Activated CD4-positive, alpha-beta T cell treated with anti-CD3 and anti-CD28 coated beads, Interleukin-2, amount 10 ng/mL, durations not matched to agents 24 days and 14 days (primary cell): ENCODE measurements around the gene AK8. TPM values are rescaled to one million over a fixed set of nuclear protein-coding genes. Genes with fewer than 3 reads are reported as not detected.

Experiments used
- DNase-seq: peaks from one replicate; pipeline ENCODE4 v3.0.0; 2022
- H3K27ac Mint-ChIP-seq: one replicate; pipeline ENCODE4 v1.8.0; 2022; ENCODE audit warnings: mild to moderate bottlenecking, mixed read lengths
- H3K27me3 Mint-ChIP-seq: one replicate; pipeline ENCODE4 v1.8.0; 2022; ENCODE audit warnings: mixed read lengths
- H3K36me3 Mint-ChIP-seq: one replicate; pipeline ENCODE4 v1.8.0; 2022; ENCODE audit warnings: low read depth, mild to moderate bottlenecking, mixed read lengths
- H3K4me1 Mint-ChIP-seq: one replicate; pipeline ENCODE4 v1.8.0; 2021; ENCODE audit warnings: mixed read lengths
- H3K4me3 Mint-ChIP-seq: one replicate; pipeline ENCODE4 v1.8.0; 2022; ENCODE audit warnings: mild to moderate bottlenecking, moderate library complexity, mixed read lengths
- H3K9me3 Mint-ChIP-seq: one replicate; pipeline ENCODE4 v1.8.0; 2021; ENCODE audit warnings: mixed read lengths
- intact Hi-C: fragments of 100-400 bp; cut with micrococcal nuclease; formaldehyde crosslinking; loops from one replicate; pipeline ENCODE4 v1.15.1; 2023
- total RNA-seq: library from RNA; stranded (reverse); gene quantifications from 2 replicates; pipeline ENCODE4 v1.2.3, GENCODE V29; 2022

AK8 gene
- total RNA-seq, 1 donor from 2014 or later, result not detected

GRCh38 chr9:132858751-132859150 lies 19.3 kb downstream of the AK8 start:
- DNase-seq, result no peak
- H3K4me1 Mint-ChIP-seq, result peaks cover 8% of the 10 kb centered on the region
- H3K4me3 Mint-ChIP-seq, result no peak overlapping the region
- no peak overlapping the region for H3K27ac Mint-ChIP-seq
- intact Hi-C loops, result loop anchor here (10.0 kb wide), 1 partner anchor 116 kb away; the partner anchor contains the start of gene GFI1B
- H3K9me3 Mint-ChIP-seq, result no peaks in the 10 kb centered on the region
- peaks cover 2% of the 10 kb centered on the region for H3K27me3 Mint-ChIP-seq
- H3K36me3 Mint-ChIP-seq, result no peaks in the 10 kb centered on the region

GRCh38 chr9:132857616-132858342 lies 20.3 kb downstream of the AK8 start:
- no peak overlapping the region for H3K27ac Mint-ChIP-seq
- no peaks in the 10 kb centered on the region for H3K9me3 Mint-ChIP-seq
- H3K27me3 Mint-ChIP-seq, result peaks cover 2% of the 10 kb centered on the region
- no peak for DNase-seq
- no peak overlapping the region for H3K4me3 Mint-ChIP-seq
- intact Hi-C loops, result loop anchor here (10.0 kb wide), 1 partner anchor 117 kb away; the partner anchor contains the start of gene GFI1B
- no peaks in the 10 kb centered on the region for H3K36me3 Mint-ChIP-seq
- peaks cover 8% of the 10 kb centered on the region for H3K4me1 Mint-ChIP-seq

GRCh38 chr9:132857031-132857430 lies 21.1 kb downstream of the AK8 start:
- intact Hi-C loops, result loop anchor here (10.0 kb wide), 1 partner anchor 118 kb away; the partner anchor contains the start of gene GFI1B
- Mint-ChIP-seq H3K27ac (no peak overlapping the region), H3K4me3 (no peak overlapping the region), H3K27me3 (peaks cover 3% of the 10 kb centered on the region), H3K36me3 (no peaks in the 10 kb centered on the region), H3K4me1 (peaks cover 6% of the 10 kb centered on the region), H3K9me3 (no peaks in the 10 kb centered on the region)
- DNase-seq, result no peak

DNA sequence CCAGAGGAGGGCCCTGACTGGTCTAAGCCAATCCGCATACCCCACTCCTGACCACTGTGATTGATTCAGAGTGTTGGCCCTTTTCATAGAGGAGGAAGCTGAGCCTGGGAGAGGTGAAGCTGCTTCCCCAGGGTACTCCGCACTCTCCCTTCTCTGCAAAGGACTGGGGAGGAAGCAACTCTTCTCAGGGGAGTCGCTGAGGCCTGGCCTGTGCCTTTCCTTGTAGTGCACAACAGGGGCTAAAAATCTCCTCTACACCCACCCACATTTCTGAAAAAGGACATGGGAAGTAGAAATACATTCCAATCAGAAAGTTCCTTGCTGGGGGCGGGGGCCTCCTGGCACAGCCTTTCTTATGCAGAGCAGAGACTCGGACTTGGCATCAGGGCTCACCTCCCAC lies 22.2 kb downstream of the AK8 start:
- no peak for DNase-seq
- intact Hi-C loops, result loop anchor here (10.0 kb wide), 1 partner anchor 119 kb away; the partner anchor contains the start of gene GFI1B
- H3K27me3 Mint-ChIP-seq, result peaks cover 3% of the 10 kb centered on the region
- no peaks in the 10 kb centered on the region for H3K36me3 Mint-ChIP-seq
- H3K4me3 Mint-ChIP-seq, result no peak overlapping the region
- H3K9me3 Mint-ChIP-seq, result no peaks in the 10 kb centered on the region
- H3K4me1 Mint-ChIP-seq, result peaks cover 10% of the 10 kb centered on the region
- no peak overlapping the region for H3K27ac Mint-ChIP-seq

DNA sequence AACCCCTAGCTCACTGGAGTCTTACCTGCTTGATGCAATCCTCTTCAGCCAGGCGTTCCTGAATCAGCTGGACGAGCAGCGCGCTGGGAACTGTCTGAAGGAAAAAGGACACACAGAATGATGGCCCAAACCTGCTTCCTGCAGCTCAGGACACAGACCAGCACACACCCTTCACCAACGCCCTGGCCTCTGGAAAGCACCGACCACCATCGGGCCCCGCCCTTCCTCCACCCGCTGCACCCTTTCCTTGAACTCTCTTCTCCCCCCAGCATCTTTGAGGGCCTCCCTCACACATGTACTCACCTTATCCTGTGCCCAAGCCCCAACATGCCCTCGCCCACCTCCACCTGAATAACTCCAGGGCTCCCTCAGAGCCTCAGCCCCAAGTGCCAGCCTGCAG lies 23.3 kb downstream of the AK8 start:
- no peaks in the 10 kb centered on the region for H3K36me3 Mint-ChIP-seq
- no peak for DNase-seq
- no peak overlapping the region for H3K27ac Mint-ChIP-seq
- no peak overlapping the region for H3K4me3 Mint-ChIP-seq
- no peaks in the 10 kb centered on the region for H3K9me3 Mint-ChIP-seq
- peaks cover 14% of the 10 kb centered on the region for H3K4me1 Mint-ChIP-seq
- peaks cover 3% of the 10 kb centered on the region for H3K27me3 Mint-ChIP-seq
- intact Hi-C loops, result loop anchor here (10.0 kb wide), 1 partner anchor 120 kb away; the partner anchor contains the start of gene GFI1B

DNA sequence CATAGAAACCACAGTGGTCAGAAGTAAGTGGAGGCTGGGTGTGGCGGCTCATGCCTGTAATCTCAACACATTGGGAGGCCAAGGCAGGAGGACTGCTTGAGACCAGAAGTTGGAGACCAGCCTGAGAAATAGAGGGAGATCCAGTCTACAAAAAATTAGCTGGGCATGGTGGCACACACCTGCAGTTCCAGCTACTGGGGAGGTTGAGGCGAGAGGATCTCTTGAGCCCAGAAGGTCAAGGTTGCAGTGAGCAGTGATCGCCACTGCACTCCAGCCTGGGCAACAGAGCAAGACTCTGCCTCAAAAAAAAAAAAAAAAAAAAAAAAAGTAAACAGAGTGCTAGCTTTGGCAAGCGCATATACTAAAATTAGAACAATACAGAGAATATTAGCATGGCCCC lies 24.6 kb downstream of the AK8 start:
- peaks cover 2% of the 10 kb centered on the region for H3K27me3 Mint-ChIP-seq
- H3K4me1 Mint-ChIP-seq, result peaks cover 23% of the 10 kb centered on the region
- no peak overlapping the region for H3K27ac Mint-ChIP-seq
- no peak for DNase-seq
- intact Hi-C loops, result loop anchor here (10.0 kb wide), 1 partner anchor 121 kb away; the partner anchor contains the start of gene GFI1B
- no peaks in the 10 kb centered on the region for H3K36me3 Mint-ChIP-seq
- H3K9me3 Mint-ChIP-seq, result no peaks in the 10 kb centered on the region
- H3K4me3 Mint-ChIP-seq, result no peak overlapping the region

GRCh38 chr9:132849185-132849706 lies 28.8 kb downstream of the AK8 start:
- Mint-ChIP-seq H3K4me1 (peaks cover 17% of the 10 kb centered on the region), H3K36me3 (no peaks in the 10 kb centered on the region), H3K27me3 (peaks cover 1% of the 10 kb centered on the region), H3K4me3 (peak overlapping the region; percentile 52), H3K27ac (peak overlapping the region; percentile 58), H3K9me3 (no peaks in the 10 kb centered on the region)
- DNase-seq, result peak; percentile 64
- intact Hi-C loops, result loop anchor here (5.0 kb wide), 1 partner anchor 53 kb away; no protein-coding TSS in a partner anchor

DNA sequence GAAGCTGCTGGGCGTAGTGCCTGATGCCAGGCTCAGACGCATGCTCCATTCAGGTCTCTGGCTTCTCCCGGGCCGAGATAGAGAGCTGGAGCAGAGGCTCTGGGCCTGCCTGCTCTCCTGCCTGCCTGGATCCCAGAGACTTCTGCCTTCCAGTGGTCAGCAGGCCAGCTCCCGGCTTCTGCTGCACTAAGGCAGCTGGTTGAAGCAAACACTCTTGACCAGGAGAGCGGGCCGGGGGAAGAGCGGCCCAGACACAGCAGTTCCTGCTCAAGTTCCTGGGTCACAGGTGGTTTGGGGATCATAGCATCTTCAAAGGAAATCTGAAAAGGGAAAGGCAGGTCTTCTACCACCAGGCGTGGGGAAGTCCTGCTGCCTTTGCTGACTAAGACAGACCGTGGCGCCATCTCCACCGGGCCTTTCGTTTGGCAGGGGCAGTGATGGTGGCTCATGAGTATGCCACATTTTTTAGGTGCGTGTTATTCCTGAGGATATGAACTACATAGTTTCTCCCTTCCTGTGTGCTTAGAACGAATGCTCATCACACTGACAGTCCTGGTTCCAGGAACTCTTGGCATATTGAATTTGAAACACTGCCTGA lies 31.1 kb downstream of the AK8 start:
- Mint-ChIP-seq H3K4me3 (no peak overlapping the region), H3K27ac (no peak overlapping the region), H3K27me3 (peaks cover 3% of the 10 kb centered on the region), H3K36me3 (no peaks in the 10 kb centered on the region), H3K4me1 (peaks cover 17% of the 10 kb centered on the region), H3K9me3 (no peaks in the 10 kb centered on the region)
- DNase-seq, result no peak
- intact Hi-C loops, result loop anchor here (5.0 kb wide), 1 partner anchor 55 kb away; no protein-coding TSS in a partner anchor

DNA sequence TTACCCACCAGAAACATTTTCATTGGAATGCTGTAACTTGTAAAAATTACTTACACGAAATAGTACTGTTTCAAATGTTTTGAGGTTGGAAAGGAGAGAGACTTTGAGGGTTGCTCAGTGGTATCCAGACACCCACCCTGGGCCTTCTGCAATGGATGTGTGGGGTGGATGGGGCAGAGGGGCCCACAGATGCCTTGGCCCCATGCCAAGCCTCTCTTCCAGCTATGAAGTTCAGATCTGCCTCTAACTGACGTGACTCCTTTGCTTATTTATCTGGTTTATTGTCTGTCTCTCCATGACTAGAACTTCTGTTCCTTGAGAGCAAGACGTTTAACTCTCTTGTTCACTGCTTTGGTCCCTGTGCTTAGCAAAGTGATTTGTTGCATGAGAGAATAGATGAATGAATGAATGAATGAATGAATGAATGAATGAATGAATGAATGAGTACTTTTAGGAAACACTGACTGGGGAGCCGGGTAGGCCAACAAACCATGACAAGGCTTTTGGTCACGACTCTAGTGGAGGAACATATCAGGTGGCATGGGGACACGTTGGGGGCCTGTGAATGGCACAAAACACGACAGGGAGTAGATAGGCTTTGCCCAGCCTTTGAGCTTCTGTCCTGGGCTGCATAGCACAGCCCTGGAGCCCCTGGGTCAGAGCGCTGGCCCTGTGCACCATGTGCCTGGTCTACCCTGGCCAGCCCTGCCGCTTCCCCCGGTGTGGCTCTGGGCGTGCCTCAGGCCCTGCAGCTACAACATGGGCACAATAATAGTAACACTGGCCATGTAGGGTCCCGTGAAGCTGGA lies 31.8 kb downstream of the AK8 start:
- Mint-ChIP-seq H3K4me3 (no peak overlapping the region), H3K27ac (no peak overlapping the region), H3K27me3 (peaks cover 3% of the 10 kb centered on the region), H3K4me1 (peaks cover 17% of the 10 kb centered on the region), H3K36me3 (no peaks in the 10 kb centered on the region), H3K9me3 (no peaks in the 10 kb centered on the region)
- DNase-seq, result no peak
- intact Hi-C loops, result loop anchor here (5.0 kb wide), 1 partner anchor 56 kb away; no protein-coding TSS in a partner anchor

DNA sequence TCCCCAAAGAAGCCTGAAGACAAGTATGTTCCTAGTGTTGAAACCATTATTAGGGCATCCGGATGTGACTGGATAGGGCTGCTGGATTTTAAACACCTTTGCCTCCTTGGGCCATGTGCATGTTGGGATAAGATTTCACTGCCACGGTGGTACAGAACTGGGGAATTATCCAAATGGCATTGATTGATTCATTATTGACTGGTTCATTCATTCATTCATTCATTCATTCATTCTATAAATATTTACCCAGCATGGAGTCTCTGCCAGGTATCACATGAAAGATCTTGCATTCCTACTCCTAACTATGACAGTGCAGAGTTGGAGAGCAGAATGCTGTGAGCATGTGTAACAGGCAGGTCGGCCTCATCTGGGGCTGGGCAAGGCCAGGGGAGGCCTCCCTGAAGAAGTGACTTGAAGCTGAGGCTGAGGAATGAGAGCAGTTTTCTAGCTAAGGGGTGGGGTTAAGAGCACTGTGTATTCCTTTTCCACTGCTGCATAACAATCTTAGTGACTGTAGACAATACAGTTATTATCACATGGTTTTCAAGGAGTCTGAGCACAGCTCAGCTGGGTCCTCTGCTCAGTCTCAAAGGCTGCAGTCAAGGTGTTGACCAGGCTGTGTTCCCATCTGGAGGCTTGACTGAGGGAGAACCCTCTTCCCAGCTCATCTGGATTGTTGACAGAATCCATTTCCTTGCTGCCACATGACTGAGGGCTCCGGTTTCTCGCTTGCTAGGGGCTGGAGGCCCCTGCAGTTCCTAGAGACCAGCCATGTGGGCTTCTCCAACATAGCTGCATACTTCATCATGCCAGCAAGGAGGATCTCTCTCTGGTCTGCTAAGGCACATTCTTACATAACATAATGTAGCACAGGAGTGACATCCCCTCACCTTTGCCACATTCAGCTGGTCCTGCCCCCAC lies 35.7 kb downstream of the AK8 start:
- Mint-ChIP-seq H3K4me3 (no peak overlapping the region), H3K27me3 (peaks cover 3% of the 10 kb centered on the region)

GRCh38 chr9:132840980-132841379 lies 37.1 kb downstream of the AK8 start:
- intact Hi-C loops, result no loop called here
- Mint-ChIP-seq H3K36me3 (no peaks in the 10 kb centered on the region), H3K4me1 (no peaks in the 10 kb centered on the region), H3K4me3 (no peak overlapping the region), H3K9me3 (no peaks in the 10 kb centered on the region), H3K27me3 (peaks cover 3% of the 10 kb centered on the region), H3K27ac (no peak overlapping the region)
- DNase-seq, result no peak

More for the DNA sequence above, 35.7 kb downstream of the AK8 start:
- Mint-ChIP-seq H3K9me3 (no peaks in the 10 kb centered on the region), H3K4me1 (no peaks in the 10 kb centered on the region), H3K27ac (no peak overlapping the region), H3K36me3 (no peaks in the 10 kb centered on the region)
- intact Hi-C loops, result no loop called here
- DNase-seq, result no peak

DNA sequence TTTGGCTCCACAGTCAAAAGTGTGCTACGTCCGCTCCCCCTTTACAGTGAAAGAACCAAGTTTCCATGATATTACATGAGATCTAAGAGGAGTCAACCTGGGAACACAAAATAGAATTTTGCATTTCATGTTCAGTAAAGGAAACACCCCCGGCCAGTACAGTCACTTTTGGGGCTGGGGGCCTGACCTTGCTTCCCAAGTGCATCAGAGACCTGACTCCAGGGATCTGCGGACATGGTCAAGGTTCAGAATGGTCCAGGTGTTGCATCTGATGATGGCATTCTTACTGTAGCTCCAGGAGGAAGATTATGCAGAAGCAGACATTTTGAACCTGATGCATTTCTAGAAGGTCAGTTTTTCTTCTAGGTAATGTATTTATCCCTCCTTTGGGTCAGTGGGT lies 39.8 kb downstream of the AK8 start:
- no peak for DNase-seq
- peaks cover 3% of the 10 kb centered on the region for H3K27me3 Mint-ChIP-seq
- no peak overlapping the region for H3K27ac Mint-ChIP-seq
- no peak overlapping the region for H3K4me3 Mint-ChIP-seq
- intact Hi-C loops, result no loop called here
- H3K4me1 Mint-ChIP-seq, result no peaks in the 10 kb centered on the region
- H3K9me3 Mint-ChIP-seq, result no peaks in the 10 kb centered on the region
- H3K36me3 Mint-ChIP-seq, result no peaks in the 10 kb centered on the region
